GM21786 (cell line): ENCODE data around the gene RPS16.
"Not testable (repeated sequence)": the region's sequence is repeated elsewhere in the genome, so short reads cannot be mapped to it uniquely, and the experiment has no call there.

Experiments used
- ATAC-seq: cut with Tn5 transposase; IDR thresholded peaks from one replicate; pipeline ENCODE4 v1.9.1; 2021; ENCODE audit not compliant: unreplicated experiment

The RPS16 gene

GRCh38 chr19:39435499-39436349 is at the start of gene RPS16:
RPS16 (minus strand) TSS chr19:39435949; CDS start chr19:39435895, 54 bp downstream.
- peak; percentile 85 for ATAC-seq

GRCh38 chr19:39483141-39483540 is 47.4 kb upstream of the RPS16 start:
- ATAC-seq: no peak

- ATAC-seq: no peak
Observed at GRCh38 chr19:39481676-39482075, 45.9 kb upstream of the RPS16 start.

- no peak for ATAC-seq
Observed at GRCh38 chr19:39481229-39481545, 45.4 kb upstream of the RPS16 start.

GRCh38 chr19:39480337-39481228 is 44.8 kb upstream of the RPS16 start, which contains the start of gene TIMM50:
TIMM50 (plus strand) TSS chr19:39480838; CDS start chr19:39480854, 16 bp downstream.
- ATAC-seq: peak; percentile 83

GRCh38 chr19:39479916-39480315 is 44.2 kb upstream of the RPS16 start:
- no peak for ATAC-seq

GRCh38 chr19:39479319-39479801 is 43.6 kb upstream of the RPS16 start:
- ATAC-seq: not testable (repeated sequence)

- no peak for ATAC-seq
Observed at GRCh38 chr19:39475748-39476147, 40.0 kb upstream of the RPS16 start.

- no peak for ATAC-seq
Observed at GRCh38 chr19:39474139-39474620, 38.4 kb upstream of the RPS16 start.

- ATAC-seq: no peak
Observed at GRCh38 chr19:39473443-39473960, 37.8 kb upstream of the RPS16 start.

- no peak for ATAC-seq
Observed at GRCh38 chr19:39472746-39473442, 37.1 kb upstream of the RPS16 start.

GRCh38 chr19:39471756-39472536 is 36.2 kb upstream of the RPS16 start:
- ATAC-seq: no peak

- no peak for ATAC-seq
Observed at GRCh38 chr19:39470724-39471339, 35.1 kb upstream of the RPS16 start.

- ATAC-seq: no peak
Observed at GRCh38 chr19:39469567-39469966, 33.8 kb upstream of the RPS16 start.

- ATAC-seq: no peak
Observed at GRCh38 chr19:39469036-39469435, 33.3 kb upstream of the RPS16 start.

- no peak for ATAC-seq
Observed at GRCh38 chr19:39467941-39468340, 32.2 kb upstream of the RPS16 start.

GRCh38 chr19:39465956-39466747 is 30.4 kb upstream of the RPS16 start:
- no peak for ATAC-seq

GRCh38 chr19:39463403-39463802 is 27.7 kb upstream of the RPS16 start:
- ATAC-seq: no peak

- ATAC-seq: not testable (repeated sequence)
Observed at GRCh38 chr19:39451257-39451656, 15.5 kb upstream of the RPS16 start.
